MM.1S (cell line): ENCODE data around the gene SH3GL2.

Experiments used
- DNase-seq: peaks from one replicate; pipeline ENCODE4 v3.0.0-alpha.2; 2015
- H2AFZ ChIP-seq: fragments of 300-600 bp; sonication (generic); 2 replicates; pipeline ENCODE4 v1.6.0; 2016; ENCODE audit warnings: antibody characterized with exemption, low read length
- H3F3A ChIP-seq: fragments of 300-600 bp; sonication (generic); 2 replicates; pipeline ENCODE4 v1.6.1; 2016; ENCODE audit warnings: mild to moderate bottlenecking, antibody characterized with exemption, low read length, moderate library complexity, mixed read lengths; ENCODE audit not compliant: insufficient read depth
- H3K27ac ChIP-seq: fragments of 300-600 bp; sonication (generic); 2 replicates; pipeline ENCODE4 v1.5.1; 2016; ENCODE audit warnings: mild to moderate bottlenecking, low read length
- H3K27me3 ChIP-seq: fragments of 300-600 bp; sonication (generic); replicated peaks from 2 replicates; pipeline ENCODE4 v1.6.0; 2016; ENCODE audit warnings: low read length; ENCODE audit not compliant: insufficient read depth
- H3K36me3 ChIP-seq: fragments of 300-600 bp; sonication (generic); replicated peaks from 2 replicates; pipeline ENCODE4 v1.6.1; 2016; ENCODE audit warnings: mild to moderate bottlenecking, low read length, mixed read lengths; ENCODE audit not compliant: insufficient read depth
- H3K4me1 ChIP-seq: fragments of 300-600 bp; sonication (generic); 2 replicates; pipeline ENCODE4 v1.6.1; 2016; ENCODE audit warnings: low read length, mixed read lengths
- H3K4me2 ChIP-seq: fragments of 300-600 bp; sonication (generic); 2 replicates; pipeline ENCODE4 v1.6.0; 2016; ENCODE audit warnings: low read depth, low read length
- H3K4me3 ChIP-seq: fragments of 300-600 bp; sonication (generic); 2 replicates; pipeline ENCODE4 v1.5.1; 2016; ENCODE audit warnings: low read length, mixed read lengths
- H3K79me2 ChIP-seq: fragments of 300-600 bp; sonication (generic); 2 replicates; pipeline ENCODE4 v1.6.1; 2016; ENCODE audit warnings: mixed run types, low read length, mixed read lengths
- H3K9ac ChIP-seq: fragments of 300-600 bp; sonication (generic); 2 replicates; pipeline ENCODE4 v1.6.1; 2016; ENCODE audit warnings: low read length, mixed read lengths
- H3K9me2 ChIP-seq: fragments of 300-600 bp; sonication (generic); replicated peaks from 2 replicates; pipeline ENCODE4 v1.6.1; 2016; ENCODE audit warnings: mild to moderate bottlenecking, low read length, mixed read lengths; ENCODE audit not compliant: insufficient read depth
- H3K9me3 ChIP-seq: fragments of 300-600 bp; sonication (generic); replicated peaks from 2 replicates; pipeline ENCODE4 v1.6.1; 2016; ENCODE audit warnings: mild to moderate bottlenecking, low read length, mixed read lengths; ENCODE audit not compliant: insufficient read depth
- H4K20me1 ChIP-seq: fragments of 300-600 bp; sonication (generic); 2 replicates; pipeline ENCODE4 v1.6.1; 2016; ENCODE audit warnings: mild to moderate bottlenecking, low read length, moderate library complexity, mixed read lengths; ENCODE audit not compliant: insufficient read depth
- CTCF ChIP-seq: fragments of 300-600 bp; sonication (generic); IDR thresholded peaks from 2 replicates; pipeline ENCODE4 v1.5.1; 2016; ENCODE audit warnings: antibody characterized with exemption, low read length, mixed read lengths
- EZH2 ChIP-seq: fragments of 300-600 bp; sonication (generic); optimal IDR thresholded peaks from 2 replicates; pipeline ENCODE3; 2017; ENCODE audit warnings: low read depth, mild to moderate bottlenecking, antibody characterized with exemption, low read length, mixed read lengths
- EZH2phosphoT487 ChIP-seq: fragments of 300-600 bp; sonication (generic); IDR thresholded peaks from 2 replicates; pipeline ENCODE4 v1.6.1; 2018; ENCODE audit warnings: antibody characterized with exemption, low read length

SH3GL2 gene

GRCh38 chr9:17824191-17824590 lies 245.3 kb downstream of the SH3GL2 start:
- no peaks in the 10 kb centered on the region for H3K36me3 ChIP-seq
- H2AFZ ChIP-seq, result no peak overlapping the region
- no peak overlapping the region for H3K4me2 ChIP-seq
- H3K4me1 ChIP-seq, result peaks cover 12% of the 10 kb centered on the region
- peaks cover 6% of the 10 kb centered on the region; the same call in 1 of the 2 replicates for H3F3A ChIP-seq
- no peak overlapping the region for H3K9ac ChIP-seq
- peak overlapping the region; percentile 71; the same call in 1 of the 2 replicates for H3K27ac ChIP-seq
- TF ChIP-seq CTCF, result peak; percentile 13; the same call in 1 of the 2 replicates
- TF ChIP-seq EZH2phosphoT487, result no peak
- DNase-seq, result peak; percentile 14
- H3K79me2 ChIP-seq, result no peaks in the 10 kb centered on the region
- no peaks in the 10 kb centered on the region for H3K9me3 ChIP-seq
- no peak overlapping the region for H3K4me3 ChIP-seq
- H3K27me3 ChIP-seq, result no peaks in the 10 kb centered on the region
- no peaks in the 10 kb centered on the region for H4K20me1 ChIP-seq
- no peaks in the 10 kb centered on the region for H3K9me2 ChIP-seq

GRCh38 chr9:17824616-17825264 lies 245.9 kb downstream of the SH3GL2 start:
- no peaks in the 10 kb centered on the region for H3K9me2 ChIP-seq
- peaks cover 6% of the 10 kb centered on the region; the same call in 1 of the 2 replicates for H3F3A ChIP-seq
- H3K4me3 ChIP-seq, result no peak overlapping the region
- no peaks in the 10 kb centered on the region for H3K9me3 ChIP-seq
- H4K20me1 ChIP-seq, result no peaks in the 10 kb centered on the region
- peaks cover 12% of the 10 kb centered on the region for H3K4me1 ChIP-seq
- no peaks in the 10 kb centered on the region for H3K27me3 ChIP-seq
- H3K9ac ChIP-seq, result no peak overlapping the region
- H3K27ac ChIP-seq, result peak overlapping the region; percentile 71; the same call in 1 of the 2 replicates
- no peak for TF ChIP-seq EZH2phosphoT487
- no peak for TF ChIP-seq EZH2
- no peak for TF ChIP-seq CTCF
- H3K36me3 ChIP-seq, result no peaks in the 10 kb centered on the region
- peak overlapping the region; percentile 51 for H2AFZ ChIP-seq
- H3K79me2 ChIP-seq, result no peaks in the 10 kb centered on the region
- DNase-seq, result no peak
- peak overlapping the region; percentile 41 for H3K4me2 ChIP-seq

GRCh38 chr9:17825265-17825659 lies 246.4 kb downstream of the SH3GL2 start:
- Histone ChIP-seq H3K36me3 (no peaks in the 10 kb centered on the region), H3F3A (peaks cover 6% of the 10 kb centered on the region; the same call in 1 of the 2 replicates), H3K4me3 (no peak overlapping the region), H3K79me2 (no peaks in the 10 kb centered on the region), H3K9me3 (no peaks in the 10 kb centered on the region), H3K9ac (no peak overlapping the region), H3K27me3 (no peaks in the 10 kb centered on the region), H3K27ac (peak overlapping the region; percentile 71; the same call in 1 of the 2 replicates), H3K4me2 (peak overlapping the region; percentile 41), H3K9me2 (no peaks in the 10 kb centered on the region), H2AFZ (peak overlapping the region; percentile 51; the same call in 1 of the 2 replicates), H4K20me1 (no peaks in the 10 kb centered on the region), H3K4me1 (peaks cover 12% of the 10 kb centered on the region)
- DNase-seq, result peak; percentile 80
- no peak for TF ChIP-seq EZH2
- TF ChIP-seq CTCF, result no peak
- TF ChIP-seq EZH2phosphoT487, result no peak
